Nephron progenitor cell (in vitro differentiated cells): Measurements from ENCODE around the gene C19orf12.

Experiments used
- DNase-seq: peaks from one replicate; pipeline ENCODE4 v3.0.0; 2021
- H3K27ac Mint-ChIP-seq: 2 replicates; pipeline ENCODE4 v1.8.0; 2021; ENCODE audit warnings: mild to moderate bottlenecking, moderate library complexity, mixed read lengths
- H3K27me3 Mint-ChIP-seq: 2 replicates; pipeline ENCODE4 v1.8.0; 2021; ENCODE audit warnings: mild to moderate bottlenecking, low read depth, mixed read lengths; ENCODE audit not compliant: poor library complexity
- H3K36me3 Mint-ChIP-seq: 2 replicates; pipeline ENCODE4 v1.8.0; 2021; ENCODE audit warnings: low read depth, mixed read lengths
- H3K4me1 Mint-ChIP-seq: 2 replicates; pipeline ENCODE4 v1.8.0; 2021; ENCODE audit warnings: mixed read lengths
- H3K4me3 Mint-ChIP-seq: 2 replicates; pipeline ENCODE4 v1.8.0; 2021; ENCODE audit warnings: mild to moderate bottlenecking, moderate library complexity, mixed read lengths
- H3K9me3 Mint-ChIP-seq: 2 replicates; pipeline ENCODE4 v1.8.0; 2021; ENCODE audit warnings: mild to moderate bottlenecking, moderate library complexity, mixed read lengths
- CTCF ChIP-seq: fragments of 200-600 bp; sonication (generic); IDR thresholded peaks from 2 replicates; pipeline ENCODE4 v1.5.0; 2021; ENCODE audit warnings: antibody characterized with exemption

Gene C19orf12

GRCh38 chr19:29653398-29653797, 61.7 kb downstream of the C19orf12 start:
- Mint-ChIP-seq H3K9me3 (peaks cover 18% of the 10 kb centered on the region), H3K27me3 (peaks cover 4% of the 10 kb centered on the region), H3K36me3 (no peaks in the 10 kb centered on the region), H3K4me1 (no peaks in the 10 kb centered on the region), H3K27ac (no peak overlapping the region), H3K4me3 (no peak overlapping the region)
- no peak for TF ChIP-seq CTCF
- no peak for DNase-seq

GRCh38 chr19:29651622-29652394, 63.3 kb downstream of the C19orf12 start:
- peaks cover 8% of the 10 kb centered on the region for H3K27me3 Mint-ChIP-seq
- TF ChIP-seq CTCF = no peak
- no peak for DNase-seq
- H3K9me3 Mint-ChIP-seq = peaks cover 18% of the 10 kb centered on the region
- no peaks in the 10 kb centered on the region for H3K36me3 Mint-ChIP-seq
- H3K27ac Mint-ChIP-seq = no peak overlapping the region
- H3K4me1 Mint-ChIP-seq = no peaks in the 10 kb centered on the region
- H3K4me3 Mint-ChIP-seq = no peak overlapping the region

GRCh38 chr19:29650772-29651387, 64.2 kb downstream of the C19orf12 start:
- Mint-ChIP-seq H3K36me3 (no peaks in the 10 kb centered on the region), H3K4me3 (no peak overlapping the region), H3K9me3 (peaks cover 18% of the 10 kb centered on the region), H3K27ac (no peak overlapping the region), H3K4me1 (no peaks in the 10 kb centered on the region), H3K27me3 (peaks cover 13% of the 10 kb centered on the region)
- DNase-seq = no peak
- no peak for TF ChIP-seq CTCF
